GM19025 (cell line): ENCODE results near the gene BFSP1.

Experiments
- ATAC-seq: cut with Tn5 transposase; IDR thresholded peaks from one replicate; pipeline ENCODE4 v1.9.1; 2021; ENCODE audit warnings: mild to moderate bottlenecking, low read depth, moderate library complexity; ENCODE audit not compliant: unreplicated experiment

Gene BFSP1

DNA sequence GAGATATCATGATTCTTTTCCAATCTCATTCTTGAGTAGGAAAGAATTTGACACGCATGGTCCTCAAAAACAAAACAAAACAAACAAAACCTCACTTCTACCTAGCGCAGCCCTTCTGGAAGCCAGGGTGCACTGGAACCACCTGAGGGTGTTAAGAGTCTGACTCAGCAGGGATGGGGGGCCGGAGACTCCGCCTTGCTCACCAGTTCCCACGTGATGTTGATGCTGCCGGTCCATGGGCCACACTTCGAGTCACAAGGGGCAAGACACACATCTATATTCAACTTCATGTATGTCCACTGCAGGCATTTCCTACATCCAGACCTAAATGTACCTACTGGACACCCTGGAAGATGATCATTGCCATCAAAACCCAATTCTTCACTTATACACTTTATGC is 30.4 kb downstream of the BFSP1 start:
- ATAC-seq, result no peak

DNA sequence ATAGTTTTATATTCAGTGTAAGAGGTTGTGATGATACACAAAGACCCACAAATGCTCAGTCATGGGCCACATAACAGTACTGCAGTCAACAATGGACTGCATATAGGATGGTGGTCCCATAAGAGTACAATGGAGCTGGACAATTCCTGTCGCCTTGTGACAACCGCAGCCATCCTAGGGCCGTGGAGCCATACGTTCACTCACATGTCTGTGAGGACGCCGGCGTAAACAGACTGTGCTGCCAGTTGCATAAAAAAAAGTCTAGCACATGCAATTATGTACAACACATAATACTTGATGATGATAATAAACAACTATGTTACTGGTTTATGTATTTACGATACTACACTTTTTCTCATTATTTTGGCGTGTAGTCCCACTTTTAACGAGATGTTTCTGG is 30.9 kb downstream of the BFSP1 start:
- ATAC-seq, result no peak

DNA sequence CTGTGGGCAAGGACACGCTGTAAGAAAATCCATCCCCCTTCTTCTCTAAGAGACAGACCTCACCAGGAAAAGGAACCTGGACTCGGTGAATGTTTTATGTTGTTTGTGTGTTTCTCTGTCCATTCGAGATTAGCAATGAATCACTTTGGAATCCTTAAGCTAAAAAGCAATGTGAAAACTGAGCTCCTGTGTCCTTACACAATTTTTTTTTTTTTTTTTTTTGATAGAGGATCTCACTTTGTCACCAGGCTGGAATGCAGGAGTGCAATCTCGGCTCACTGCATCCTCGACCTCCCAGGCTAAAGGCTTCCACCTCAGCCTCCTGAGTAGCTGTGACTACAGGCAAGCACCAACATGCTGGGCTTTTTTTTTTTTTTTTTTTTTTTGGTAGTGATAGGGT is 32.1 kb downstream of the BFSP1 start:
- ATAC-seq, result no peak

- no peak for ATAC-seq
Measured at GRCh38 chr20:17498641-17499040, 32.5 kb downstream of the BFSP1 start.

DNA sequence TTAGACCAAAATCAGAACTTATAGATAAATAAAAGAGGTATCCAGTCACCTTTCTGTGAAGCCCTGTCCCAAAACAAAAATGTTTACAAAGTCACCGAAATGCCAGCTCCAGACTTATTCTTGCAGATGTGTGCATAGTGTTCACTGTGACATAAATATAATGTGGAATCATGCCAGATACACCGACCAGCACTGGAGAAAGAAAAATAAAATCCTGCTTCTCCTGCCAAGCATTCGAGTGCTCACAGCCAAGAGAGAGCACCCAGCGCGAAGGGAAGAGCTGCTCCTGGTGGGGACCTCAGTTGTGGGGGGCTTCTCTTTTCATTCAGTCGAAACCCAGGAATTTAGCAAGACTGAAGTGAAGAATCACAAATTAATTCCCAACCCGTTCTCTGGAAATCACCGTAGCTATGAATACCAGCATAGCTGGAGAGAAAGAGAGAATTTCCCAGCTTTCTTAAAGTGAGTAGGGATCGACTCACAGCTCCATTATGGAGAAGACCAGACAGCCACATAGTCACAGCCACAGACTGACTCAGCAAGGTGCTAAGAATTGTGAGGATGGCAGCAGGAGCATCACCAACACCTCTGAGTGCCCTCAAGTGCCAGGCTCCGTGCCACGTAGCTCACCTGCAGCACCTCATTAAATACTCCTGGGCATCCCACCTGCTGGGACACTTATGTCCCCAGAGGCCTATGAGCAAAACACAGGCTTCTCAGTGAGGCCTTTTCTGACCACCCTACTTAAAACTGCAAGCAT is 33.2 kb downstream of the BFSP1 start:
- no peak for ATAC-seq

- ATAC-seq, result no peak
Measured at GRCh38 chr20:17495826-17496225, 35.4 kb downstream of the BFSP1 start.

DNA sequence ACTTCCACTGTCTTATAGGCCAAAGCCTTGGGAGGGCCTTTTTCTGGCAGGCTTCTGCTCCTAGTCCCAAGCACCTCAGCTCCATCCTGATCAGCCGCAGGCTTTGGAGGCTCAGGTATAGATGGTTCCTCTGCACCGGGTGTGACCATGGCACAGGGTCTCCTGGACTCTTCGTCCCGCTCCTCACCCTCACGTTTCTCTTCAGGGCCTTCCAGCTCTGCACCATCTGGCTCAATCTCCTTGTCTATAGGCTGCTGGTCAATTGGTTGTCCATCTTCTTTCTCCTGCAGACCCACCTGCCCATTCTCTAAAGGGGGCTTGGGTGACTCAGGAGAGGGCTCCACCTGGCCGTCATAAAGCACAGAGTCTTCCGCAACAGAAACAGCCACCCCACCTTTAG is 37.0 kb downstream of the BFSP1 start:
- no peak for ATAC-seq

DNA sequence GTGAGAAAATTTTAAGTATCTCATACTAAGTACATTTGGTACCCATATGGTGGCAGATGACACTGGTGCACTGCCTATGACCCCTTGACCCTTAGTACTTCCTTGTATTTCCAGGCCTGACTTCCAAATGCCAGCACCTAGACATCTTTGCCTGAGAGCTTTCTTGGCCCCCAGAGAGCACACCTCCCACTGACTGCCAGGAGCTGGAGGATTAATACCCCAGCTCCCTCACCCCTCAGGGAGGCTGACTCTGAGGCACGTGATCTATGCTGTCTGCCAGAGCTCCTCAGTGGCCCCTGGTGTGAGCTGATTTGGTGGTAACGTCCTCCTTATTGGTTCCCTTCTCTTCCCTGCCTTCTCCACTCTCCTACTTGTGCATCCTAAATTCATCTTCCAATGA is 38.0 kb downstream of the BFSP1 start:
- no peak for ATAC-seq

DNA sequence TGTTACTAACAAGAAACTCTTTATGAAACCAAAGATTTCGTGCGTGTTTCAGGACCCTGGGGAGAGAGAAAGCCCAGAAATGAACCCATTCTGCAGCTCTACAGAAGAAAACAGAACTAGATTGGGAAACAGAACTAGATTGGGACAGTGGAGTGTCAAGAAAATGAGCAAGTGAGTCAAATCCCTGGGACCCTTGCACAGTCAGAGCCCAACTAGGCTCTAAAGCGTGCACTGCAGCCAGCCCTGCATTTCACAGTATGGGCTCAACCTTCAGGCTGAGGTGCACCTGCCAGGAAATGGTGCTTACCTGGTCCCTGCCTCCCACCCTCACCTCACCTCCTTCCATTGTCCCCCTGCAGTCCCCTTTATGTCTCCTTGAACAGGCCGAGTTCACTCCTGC is 39.7 kb downstream of the BFSP1 start:
- no peak for ATAC-seq

DNA sequence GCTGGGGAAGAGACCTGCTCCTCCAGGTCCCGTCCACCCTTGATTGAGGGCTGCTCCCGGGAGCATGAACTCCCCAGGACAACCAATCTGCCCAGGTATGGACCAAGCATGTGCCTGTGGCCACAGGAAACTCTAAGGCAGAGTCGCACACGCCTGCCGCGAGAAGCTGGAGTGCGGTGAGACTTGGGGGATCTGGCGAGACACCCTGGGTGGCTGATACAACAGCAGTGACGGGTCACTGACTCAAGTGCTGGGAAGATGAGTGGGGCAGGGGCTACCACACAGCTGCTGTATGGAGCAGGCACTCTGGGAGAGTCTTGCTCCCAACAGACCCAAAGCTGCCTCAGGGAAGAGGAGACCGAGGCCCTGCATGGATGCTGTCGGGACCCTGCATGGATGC is 40.1 kb downstream of the BFSP1 start:
- ATAC-seq, result no peak

DNA sequence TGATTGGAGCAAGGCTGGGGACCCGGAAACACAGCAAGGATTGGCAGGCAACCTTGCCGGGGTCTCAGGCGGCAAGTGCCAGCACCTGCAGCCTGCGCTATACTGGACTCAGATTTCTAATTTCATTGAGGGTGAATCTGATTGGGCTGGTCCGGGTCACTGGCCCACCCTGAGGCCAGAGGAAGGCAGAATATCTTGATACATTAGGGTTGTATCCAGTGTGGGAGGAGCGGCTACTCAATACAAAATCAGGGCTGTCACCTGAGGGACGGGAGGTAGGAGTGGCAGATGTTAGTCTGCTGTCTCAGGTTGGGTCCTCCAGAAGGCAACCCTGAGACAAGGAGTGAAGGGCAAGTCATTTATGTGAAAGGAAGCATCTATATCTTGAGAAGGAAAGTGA is 40.7 kb downstream of the BFSP1 start:
- ATAC-seq, result no peak

GRCh38 chr20:17488916-17489600 is 42.1 kb downstream of the BFSP1 start:
- no peak for ATAC-seq

DNA sequence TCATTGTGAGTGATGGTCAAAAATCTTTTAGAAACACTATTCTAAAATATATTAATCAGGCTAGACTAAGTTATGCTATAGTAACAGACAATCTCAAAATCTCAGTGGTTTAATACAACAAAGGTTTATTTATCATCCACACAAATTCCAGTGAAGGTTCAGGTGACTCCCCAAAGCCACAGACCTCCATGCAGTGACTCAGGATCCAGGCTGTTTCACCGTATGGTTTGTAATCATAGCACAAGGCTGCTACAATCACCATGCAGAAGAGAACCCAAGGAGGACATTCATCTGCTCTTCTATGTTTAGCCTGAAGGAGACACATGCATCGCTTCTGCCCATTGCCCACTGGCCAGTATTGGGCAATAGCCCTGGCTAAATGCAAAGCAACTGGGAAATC is 46.2 kb downstream of the BFSP1 start:
- ATAC-seq, result no peak

DNA sequence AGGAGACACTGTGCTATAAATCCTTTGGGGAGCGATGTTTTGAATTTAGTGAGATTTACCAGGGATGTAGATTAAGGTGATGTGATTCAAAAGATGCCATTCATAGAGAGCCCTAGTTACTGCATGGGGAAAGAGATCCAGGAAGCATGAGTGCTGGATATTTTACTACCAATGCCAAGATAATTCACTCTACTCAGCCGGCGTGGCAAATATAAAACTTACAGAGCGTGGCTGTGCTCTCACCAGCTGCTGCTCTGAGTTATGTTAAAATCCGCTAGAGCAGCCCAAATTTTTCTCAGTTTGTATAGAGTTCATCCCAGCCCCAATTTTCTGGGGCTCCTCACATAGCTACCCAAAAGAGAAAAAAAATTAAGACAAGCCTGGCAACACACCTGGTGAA is 48.6 kb downstream of the BFSP1 start:
- ATAC-seq, result no peak

- no peak for ATAC-seq
Measured at GRCh38 chr20:17481661-17482060, 49.5 kb downstream of the BFSP1 start.

- ATAC-seq, result no peak
Measured at GRCh38 chr20:17480696-17481095, 50.5 kb downstream of the BFSP1 start.

- ATAC-seq, result no peak
Measured at GRCh38 chr20:17479063-17479657, 52.0 kb downstream of the BFSP1 start.

- no peak for ATAC-seq
Measured at GRCh38 chr20:17473659-17474058, 57.5 kb downstream of the BFSP1 start.

DNA sequence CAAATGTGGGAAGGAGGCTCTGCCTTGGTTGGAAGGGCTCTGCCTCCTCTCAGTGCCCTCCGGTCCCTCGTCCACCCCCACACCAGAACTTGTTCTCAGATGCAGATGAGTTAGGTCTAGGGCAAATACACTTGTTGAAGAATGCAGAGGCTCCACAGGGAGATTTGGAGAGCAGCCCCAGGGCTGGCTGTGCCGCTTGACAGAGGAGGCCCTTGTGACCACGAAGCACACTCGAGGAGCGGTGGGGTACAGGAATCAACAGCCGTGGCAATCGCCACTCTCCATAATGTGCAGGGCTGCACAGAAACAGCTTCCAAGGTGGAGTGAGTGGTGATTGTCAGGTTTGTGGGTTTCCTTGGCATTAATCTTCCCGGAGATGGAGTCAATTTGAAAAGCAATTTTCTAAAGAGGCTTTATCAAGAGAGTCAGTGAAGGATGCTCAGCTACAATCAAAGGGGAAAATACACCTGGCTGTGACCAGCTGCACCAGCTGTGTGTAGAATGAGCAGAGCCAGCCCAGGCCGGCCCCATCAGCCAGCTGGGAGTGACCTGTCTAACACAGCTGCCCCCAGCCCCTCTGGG is 59.5 kb downstream of the BFSP1 start:
- no peak for ATAC-seq

GRCh38 chr20:17470973-17471372 is 60.2 kb downstream of the BFSP1 start:
- no peak for ATAC-seq

DNA sequence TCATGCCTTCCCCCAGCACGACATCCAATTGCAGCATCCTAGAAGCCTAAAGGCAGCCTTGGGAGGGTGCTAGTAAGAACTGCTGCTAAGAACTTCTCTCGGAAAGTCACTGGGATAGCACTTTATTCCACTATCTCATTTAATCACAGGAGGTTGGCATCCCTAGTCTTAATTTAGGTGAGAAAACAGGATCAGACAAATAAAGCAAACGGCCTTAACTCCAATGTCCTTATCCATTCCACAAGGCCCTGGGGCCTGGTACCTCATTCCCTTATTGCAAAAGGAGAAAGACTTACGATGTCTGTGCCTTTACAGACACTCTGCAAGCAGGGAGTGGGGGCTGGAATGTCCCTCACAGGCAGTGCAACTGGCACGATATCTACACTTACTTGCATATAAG is 60.7 kb downstream of the BFSP1 start:
- no peak for ATAC-seq
